HepG2 (cell line): ENCODE data around the gene IFIT1B. TPM values are rescaled to one million over a fixed set of nuclear protein-coding genes. Genes with fewer than 3 reads are reported as not detected.

ENCODE experiments used
- ASH2L ChIP-seq: fragments of 300-600, 200-600 bp; sonication (generic); IDR thresholded peaks from 2 replicates; pipeline ENCODE4 v1.7.0; 2017; ENCODE audit warnings: low read depth, mild to moderate bottlenecking, moderate library complexity, mixed read lengths, low read length; ENCODE audit not compliant: insufficient read length
- EZH2 ChIP-seq: conservative IDR thresholded peaks from 2 replicates; pipeline ENCODE4 v1.6.1; 2012; ENCODE audit warnings: mild to moderate bottlenecking, low read depth, low read length, moderate library complexity
- HDAC1 ChIP-seq: sonication (generic); formaldehyde crosslinking; IDR thresholded peaks from 2 replicates; pipeline ENCODE4 v1.5.1; 2020; ENCODE audit warnings: mild to moderate bottlenecking, missing genetic modification reagents
- HOXA5 ChIP-seq: sonication (generic); formaldehyde crosslinking; IDR thresholded peaks from 2 replicates; pipeline ENCODE4 v1.4.0; 2020; ENCODE audit warnings: missing genetic modification reagents
- MED1 ChIP-seq: sonication (generic); formaldehyde crosslinking; IDR thresholded peaks from 2 replicates; pipeline ENCODE4 v1.4.0; 2020; ENCODE audit warnings: missing genetic modification reagents
- NR1H2 ChIP-seq: sonication (generic); formaldehyde crosslinking; IDR thresholded peaks from 2 replicates; pipeline ENCODE4 v1.8.1; 2022; ENCODE audit warnings: low read depth, missing genetic modification reagents, borderline replicate concordance
- SIX1 ChIP-seq: sonication (generic); formaldehyde crosslinking; IDR thresholded peaks from 2 replicates; pipeline ENCODE4 v1.4.0; 2020; ENCODE audit warnings: missing genetic modification reagents, borderline replicate concordance
- SNAPC2 ChIP-seq: sonication (generic); formaldehyde crosslinking; IDR thresholded peaks from 2 replicates; pipeline ENCODE4 v1.8.1; 2022; ENCODE audit warnings: mild to moderate bottlenecking, missing genetic modification reagents
- STAG1 ChIP-seq: sonication (generic); formaldehyde crosslinking; IDR thresholded peaks from 2 replicates; pipeline ENCODE4 v1.4.0; 2020; ENCODE audit warnings: missing genetic modification reagents
- TBP ChIP-seq: sonication (generic); formaldehyde crosslinking; IDR thresholded peaks from 2 replicates; pipeline ENCODE4 v1.5.0; 2020; ENCODE audit warnings: missing genetic modification reagents
- TOPORS ChIP-seq: sonication (generic); formaldehyde crosslinking; IDR thresholded peaks from 2 replicates; pipeline ENCODE4 v1.8.0; 2023; ENCODE audit warnings: mild to moderate bottlenecking, missing genetic modification reagents
- U2AF1 ChIP-seq: fragments of 200-400 bp; formaldehyde crosslinking; optimal IDR thresholded peaks from 2 replicates; pipeline ENCODE3; 2017; ENCODE audit warnings: mild to moderate bottlenecking, low read depth, low read length
- ZBTB7B ChIP-seq: sonication (generic); formaldehyde crosslinking; IDR thresholded peaks from 2 replicates; pipeline ENCODE4 v1.4.0; 2020; ENCODE audit warnings: missing genetic modification reagents
- ZBTB8A ChIP-seq: sonication (generic); formaldehyde crosslinking; IDR thresholded peaks from 2 replicates; pipeline ENCODE4 v1.4.0; 2020; ENCODE audit warnings: mild to moderate bottlenecking, low read depth, missing genetic modification reagents, borderline replicate concordance
- ZEB1 ChIP-seq: IDR thresholded peaks from 2 replicates; pipeline ENCODE4 v1.6.1; 2012; ENCODE audit warnings: mild to moderate bottlenecking, low read depth, inconsistent platforms; ENCODE audit not compliant: insufficient replicate concordance
- ZNF124 ChIP-seq: sonication (generic); formaldehyde crosslinking; IDR thresholded peaks from 2 replicates; pipeline ENCODE4 v1.4.0; 2020; ENCODE audit warnings: missing genetic modification reagents
- ZNF331 ChIP-seq: sonication (generic); formaldehyde crosslinking; IDR thresholded peaks from 2 replicates; pipeline ENCODE4 v1.4.0; 2020; ENCODE audit warnings: missing genetic modification reagents
- ZNF496 ChIP-seq: sonication (generic); formaldehyde crosslinking; IDR thresholded peaks from 2 replicates; pipeline ENCODE4 v1.8.1; 2023; ENCODE audit warnings: mild to moderate bottlenecking, moderate library complexity, missing genetic modification reagents; ENCODE audit not compliant: insufficient replicate concordance
- ZNF501 ChIP-seq: sonication (generic); formaldehyde crosslinking; IDR thresholded peaks from 2 replicates; pipeline ENCODE4 v1.5.1; 2020; ENCODE audit warnings: mild to moderate bottlenecking, moderate library complexity, missing genetic modification reagents
- ZNF557 ChIP-seq: sonication (generic); formaldehyde crosslinking; IDR thresholded peaks from 2 replicates; pipeline ENCODE4 v1.4.0; 2020; ENCODE audit warnings: missing genetic modification reagents
- ZNF567 ChIP-seq: sonication (generic); formaldehyde crosslinking; IDR thresholded peaks from 2 replicates; pipeline ENCODE4 v1.8.1; 2023; ENCODE audit warnings: mild to moderate bottlenecking, missing genetic modification reagents, borderline replicate concordance
- polyA plus RNA-seq, 8 experiments: library from polyadenylated mRNA; depleted of rRNA in 3 of 8; stranded (reverse) in 7 of 8; unstranded in 1 of 8; fragments of >200 nt; fragmentation: Illumina TruSeq in 4 of 8; extraction: Trizol in 4 of 8; gene quantifications; 2 replicates each; pipeline versions ENCODE4 v1.2.1 to v1.2.3, GENCODE V29; 2011 to 2016; ENCODE audit warnings: low read depth in 4 of 8, missing spikeins in 1 of 8, mixed read lengths in 1 of 8; ENCODE audit not compliant: insufficient read depth in 1 of 8
- total RNA-seq, 5 experiments: library from RNA; depleted of rRNA; stranded (reverse); fragments of >200 nt; fragmentation: Illumina TruSeq; extraction: Trizol; gene quantifications; 2 replicates each; pipeline ENCODE4 v1.2.3, GENCODE V29; 2016; ENCODE audit warnings: low read depth in 1 of 5
- TF ChIP-seq, protein P1 (sequence below): sonication (generic); formaldehyde crosslinking; IDR thresholded peaks from 2 replicates; pipeline ENCODE4 v1.5.1; 2020; ENCODE audit warnings: missing genetic modification reagents, mild to moderate bottlenecking, borderline replicate concordance
- TF ChIP-seq, protein P2 (sequence below): sonication (generic); formaldehyde crosslinking; IDR thresholded peaks from 2 replicates; pipeline ENCODE4 v1.5.0; 2020; ENCODE audit warnings: missing genetic modification reagents
- TF ChIP-seq, protein P3 (sequence below): sonication (generic); formaldehyde crosslinking; IDR thresholded peaks from 2 replicates; pipeline ENCODE4 v1.8.1; 2023; ENCODE audit warnings: mild to moderate bottlenecking, inconsistent platforms, moderate library complexity, missing genetic modification reagents, borderline replicate concordance
- TF ChIP-seq, protein P4 (sequence below): sonication (generic); formaldehyde crosslinking; IDR thresholded peaks from 2 replicates; pipeline ENCODE4 v1.4.0; 2020; ENCODE audit warnings: mild to moderate bottlenecking, missing genetic modification reagents
- TF ChIP-seq, protein P5 (sequence below): fragments of 450-650 bp; IDR thresholded peaks from 2 replicates; pipeline ENCODE4 v1.6.1; 2016

IFIT1B gene
- total and polyA plus RNA-seq, 2 of the 13 experiments (the other 11 are each of a cell fraction or from before 2014, with no cell fraction given): not detected

DNA sequence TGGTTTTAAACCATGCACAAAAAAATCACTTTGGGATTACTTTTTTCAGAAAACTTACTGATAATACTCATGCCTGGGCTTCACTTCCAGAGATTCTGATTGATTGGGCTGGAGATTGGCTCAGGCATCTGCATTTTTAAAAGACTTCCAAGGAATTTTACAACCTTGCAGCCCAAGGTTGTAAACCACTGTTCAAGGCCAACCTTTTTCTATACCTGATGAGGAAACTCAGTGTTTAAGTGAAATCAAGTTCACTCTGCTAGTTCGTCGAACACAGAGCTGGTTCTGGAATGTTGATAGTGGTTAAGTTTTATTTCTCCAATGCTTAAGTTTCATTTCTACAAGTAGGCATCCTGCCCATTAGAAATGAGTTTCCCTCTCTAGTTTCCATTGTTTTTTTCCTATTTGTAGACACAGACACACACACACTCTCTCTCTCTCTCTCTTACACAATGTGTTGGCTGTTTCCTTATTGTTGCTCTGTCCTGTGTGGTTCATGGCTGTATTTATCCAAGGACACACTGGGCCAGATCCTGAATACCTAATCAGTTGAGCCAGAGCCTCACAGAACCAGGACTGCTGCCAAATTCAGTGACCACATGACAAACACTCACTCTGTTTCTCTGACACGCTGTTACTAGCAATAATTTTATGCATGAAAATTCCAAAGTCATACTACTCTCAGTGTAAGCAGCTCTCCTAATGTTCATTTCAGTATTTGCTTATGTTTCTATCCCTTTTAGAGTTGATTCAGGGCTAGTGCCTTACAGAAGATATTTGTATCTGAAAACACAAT is 3.7 kb upstream of the IFIT1B start (continued):
- TF ChIP-seq ZNF124 (CRISPR knock-in tag): 0 out of 2 replicates have a peak, but pooled peaks have one; percentile 34
- no peak for TF ChIP-seq ZBTB7B (CRISPR knock-in tag)
- no peak for TF ChIP-seq U2AF1
- TF ChIP-seq SNAPC2 (CRISPR knock-in tag): 0 out of 2 replicates have a peak, but pooled peaks have one; percentile 31
- no peak for TF ChIP-seq TBP
- TF ChIP-seq, protein P1, sequence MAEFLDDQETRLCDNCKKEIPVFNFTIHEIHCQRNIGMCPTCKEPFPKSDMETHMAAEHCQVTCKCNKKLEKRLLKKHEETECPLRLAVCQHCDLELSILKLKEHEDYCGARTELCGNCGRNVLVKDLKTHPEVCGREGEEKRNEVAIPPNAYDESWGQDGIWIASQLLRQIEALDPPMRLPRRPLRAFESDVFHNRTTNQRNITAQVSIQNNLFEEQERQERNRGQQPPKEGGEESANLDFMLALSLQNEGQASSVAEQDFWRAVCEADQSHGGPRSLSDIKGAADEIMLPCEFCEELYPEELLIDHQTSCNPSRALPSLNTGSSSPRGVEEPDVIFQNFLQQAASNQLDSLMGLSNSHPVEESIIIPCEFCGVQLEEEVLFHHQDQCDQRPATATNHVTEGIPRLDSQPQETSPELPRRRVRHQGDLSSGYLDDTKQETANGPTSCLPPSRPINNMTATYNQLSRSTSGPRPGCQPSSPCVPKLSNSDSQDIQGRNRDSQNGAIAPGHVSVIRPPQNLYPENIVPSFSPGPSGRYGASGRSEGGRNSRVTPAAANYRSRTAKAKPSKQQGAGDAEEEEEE (CRISPR knock-in tag): no peak
- TF ChIP-seq, protein P2, sequence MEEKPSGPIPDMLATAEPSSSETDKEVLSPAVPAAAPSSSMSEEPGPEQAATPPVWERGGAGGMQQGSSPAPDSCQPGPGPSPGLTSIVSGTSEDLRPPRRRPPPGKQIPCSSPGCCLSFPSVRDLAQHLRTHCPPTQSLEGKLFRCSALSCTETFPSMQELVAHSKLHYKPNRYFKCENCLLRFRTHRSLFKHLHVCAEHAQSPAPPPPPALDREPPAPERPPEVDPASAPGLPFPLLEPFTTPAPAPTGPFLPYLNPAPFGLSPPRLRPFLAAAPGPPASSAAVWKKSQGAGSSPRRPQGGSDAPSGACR (CRISPR knock-in tag): no peak
- no peak for TF ChIP-seq ZNF501
- TF ChIP-seq, protein P3, sequence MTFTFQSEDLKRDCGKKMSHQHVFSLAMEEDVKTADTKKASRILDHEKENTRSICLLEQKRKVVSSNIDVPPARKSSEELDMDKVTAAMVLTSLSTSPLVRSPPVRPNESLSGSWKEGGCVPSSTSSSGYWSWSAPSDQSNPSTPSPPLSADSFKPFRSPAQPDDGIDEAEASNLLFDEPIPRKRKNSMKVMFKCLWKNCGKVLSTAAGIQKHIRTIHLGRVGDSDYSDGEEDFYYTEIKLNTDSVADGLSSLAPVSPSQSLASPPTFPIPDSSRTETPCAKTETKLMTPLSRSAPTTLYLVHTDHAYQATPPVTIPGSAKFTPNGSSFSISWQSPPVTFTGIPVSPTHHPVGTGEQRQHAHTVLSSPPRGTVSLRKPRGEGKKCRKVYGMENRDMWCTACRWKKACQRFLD (CRISPR knock-in tag): no peak
- no peak for TF ChIP-seq EZH2
- TF ChIP-seq, protein P4, sequence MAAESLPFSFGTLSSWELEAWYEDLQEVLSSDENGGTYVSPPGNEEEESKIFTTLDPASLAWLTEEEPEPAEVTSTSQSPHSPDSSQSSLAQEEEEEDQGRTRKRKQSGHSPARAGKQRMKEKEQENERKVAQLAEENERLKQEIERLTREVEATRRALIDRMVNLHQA: no peak
- TF ChIP-seq ZNF331 (CRISPR knock-in tag): peak; percentile 73
- peak; percentile 22; the same call in 1 of the 2 replicates for TF ChIP-seq SIX1 (CRISPR knock-in tag)
- no peak for TF ChIP-seq ZNF496 (CRISPR knock-in tag)
- peak; percentile 73 for TF ChIP-seq HDAC1 (CRISPR knock-in tag)
- no peak for TF ChIP-seq HOXA5 (CRISPR knock-in tag)
- TF ChIP-seq, protein P5, sequence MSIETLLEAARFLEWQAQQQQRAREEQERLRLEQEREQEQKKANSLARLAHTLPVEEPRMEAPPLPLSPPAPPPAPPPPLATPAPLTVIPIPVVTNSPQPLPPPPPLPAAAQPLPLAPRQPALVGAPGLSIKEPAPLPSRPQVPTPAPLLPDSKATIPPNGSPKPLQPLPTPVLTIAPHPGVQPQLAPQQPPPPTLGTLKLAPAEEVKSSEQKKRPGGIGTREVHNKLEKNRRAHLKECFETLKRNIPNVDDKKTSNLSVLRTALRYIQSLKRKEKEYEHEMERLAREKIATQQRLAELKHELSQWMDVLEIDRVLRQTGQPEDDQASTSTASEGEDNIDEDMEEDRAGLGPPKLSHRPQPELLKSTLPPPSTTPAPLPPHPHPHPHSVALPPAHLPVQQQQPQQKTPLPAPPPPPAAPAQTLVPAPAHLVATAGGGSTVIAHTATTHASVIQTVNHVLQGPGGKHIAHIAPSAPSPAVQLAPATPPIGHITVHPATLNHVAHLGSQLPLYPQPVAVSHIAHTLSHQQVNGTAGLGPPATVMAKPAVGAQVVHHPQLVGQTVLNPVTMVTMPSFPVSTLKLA: no peak
- no peak for TF ChIP-seq STAG1 (CRISPR knock-in tag)
- no peak for TF ChIP-seq NR1H2 (CRISPR knock-in tag)
- no peak for TF ChIP-seq ZNF557 (CRISPR knock-in tag)
- TF ChIP-seq MED1 (CRISPR knock-in tag): peak; percentile 75; the same call in 1 of the 2 replicates
- no peak for TF ChIP-seq TOPORS (CRISPR knock-in tag)
- TF ChIP-seq ASH2L: peak; percentile 49
- no peak for TF ChIP-seq ZNF567 (CRISPR knock-in tag)
- no peak for TF ChIP-seq ZBTB8A (CRISPR knock-in tag)
- no peak for TF ChIP-seq ZEB1
